SK-N-MC (cell line): Measurements from ENCODE around the gene SUN1.

Experiments used
- DNase-seq: peaks from one replicate; pipeline ENCODE4 v3.0.0-alpha.2; 2011; ENCODE audit warnings: low read depth, low spot score
- H3K27ac ChIP-seq: fragments of 200-600 bp; sonication (generic); 2 replicates; pipeline ENCODE4 v1.5.1; 2016; ENCODE audit warnings: mixed run types
- H3K36me3 ChIP-seq: fragments of 200-600 bp; sonication (generic); 2 replicates; pipeline ENCODE4 v1.6.1; 2017; ENCODE audit warnings: antibody characterized with exemption, low read length, mixed read lengths; ENCODE audit not compliant: insufficient read depth
- H3K4me3 ChIP-seq: fragments of 200-600 bp; sonication (generic); 2 replicates; pipeline ENCODE4 v1.5.1; 2016
- H3K9ac ChIP-seq: fragments of 200-600 bp; sonication (generic); 2 replicates; pipeline ENCODE4 v1.8.0; 2017; ENCODE audit warnings: mixed run types, mixed read lengths; ENCODE audit not compliant: insufficient read length
- H3K9me3 ChIP-seq: fragments of 200-600 bp; sonication (generic); 2 replicates; pipeline ENCODE4 v1.6.1; 2017; ENCODE audit warnings: low read depth, mild to moderate bottlenecking, antibody characterized with exemption, low read length, moderate library complexity, mixed read lengths
- EZH2 ChIP-seq: fragments of 200-600 bp; sonication (generic); IDR thresholded peaks from one replicate; pipeline ENCODE4 v1.6.1; 2017; ENCODE audit warnings: antibody characterized with exemption
- FOXP2 ChIP-seq: optimal IDR thresholded peaks from 2 replicates; pipeline ENCODE3; 2011; ENCODE audit warnings: mild to moderate bottlenecking, moderate library complexity; ENCODE audit not compliant: insufficient read depth; ENCODE audit errors: extremely low read length, control extremely low read depth
- POLR2AphosphoS5 ChIP-seq: IDR thresholded peaks from 2 replicates; pipeline ENCODE4 v1.6.1; 2012; ENCODE audit warnings: mild to moderate bottlenecking, low read depth, low read length, borderline replicate concordance

Gene SUN1

GRCh38 chr7:837001-837400 lies 4.7 kb downstream of the SUN1 start:
- H3K9me3 ChIP-seq: no peaks in the 10 kb centered on the region
- no peak overlapping the region for H3K27ac ChIP-seq
- TF ChIP-seq EZH2 (no peak), POLR2AphosphoS5 (no peak), FOXP2 (no peak)
- no peak for DNase-seq
- no peak overlapping the region for H3K9ac ChIP-seq
- H3K36me3 ChIP-seq: peaks cover 14% of the 10 kb centered on the region; the same call in 1 of the 2 replicates
- H3K4me3 ChIP-seq: no peak overlapping the region

GRCh38 chr7:840001-840600 lies 7.8 kb downstream of the SUN1 start:
- no peak overlapping the region for H3K9ac ChIP-seq
- H3K9me3 ChIP-seq: no peaks in the 10 kb centered on the region
- no peak for TF ChIP-seq EZH2
- TF ChIP-seq POLR2AphosphoS5: no peak
- TF ChIP-seq FOXP2: no peak
- no peak overlapping the region for H3K27ac ChIP-seq
- no peak for DNase-seq
- peaks cover 38% of the 10 kb centered on the region for H3K36me3 ChIP-seq
- no peak overlapping the region for H3K4me3 ChIP-seq

- H3K9me3 ChIP-seq: no peaks in the 10 kb centered on the region
- H3K36me3 ChIP-seq: peaks cover 38% of the 10 kb centered on the region
- H3K4me3 ChIP-seq: no peak overlapping the region
- H3K9ac ChIP-seq: no peak overlapping the region
- H3K27ac ChIP-seq: no peak overlapping the region
- DNase-seq: no peak
- TF ChIP-seq FOXP2 (no peak), POLR2AphosphoS5 (no peak), EZH2 (no peak)
Measured at GRCh38 chr7:841943-842342, 9.7 kb downstream of the SUN1 start.

GRCh38 chr7:842431-843031 lies 10.3 kb downstream of the SUN1 start:
- Histone ChIP-seq H3K9me3 (no peaks in the 10 kb centered on the region), H3K4me3 (no peak overlapping the region), H3K27ac (no peak overlapping the region), H3K9ac (no peak overlapping the region), H3K36me3 (peaks cover 38% of the 10 kb centered on the region)
- no peak for DNase-seq
- TF ChIP-seq POLR2AphosphoS5 (no peak), FOXP2 (no peak), EZH2 (no peak)

- TF ChIP-seq EZH2: no peak
- no peak for TF ChIP-seq POLR2AphosphoS5
- no peak for TF ChIP-seq FOXP2
- DNase-seq: no peak
- Histone ChIP-seq H3K4me3 (no peak overlapping the region), H3K9me3 (no peaks in the 10 kb centered on the region), H3K27ac (no peak overlapping the region), H3K36me3 (peaks cover 38% of the 10 kb centered on the region), H3K9ac (no peak overlapping the region)
Measured at GRCh38 chr7:843230-843629, 11.0 kb downstream of the SUN1 start.

GRCh38 chr7:844043-844442 lies 11.8 kb downstream of the SUN1 start:
- no peaks in the 10 kb centered on the region for H3K9me3 ChIP-seq
- TF ChIP-seq POLR2AphosphoS5 (no peak), FOXP2 (no peak), EZH2 (no peak)
- no peak overlapping the region for H3K4me3 ChIP-seq
- DNase-seq: no peak
- H3K36me3 ChIP-seq: peaks cover 43% of the 10 kb centered on the region
- no peak overlapping the region for H3K9ac ChIP-seq
- H3K27ac ChIP-seq: no peak overlapping the region

GRCh38 chr7:844514-844913 lies 12.2 kb downstream of the SUN1 start:
- Histone ChIP-seq H3K36me3 (peaks cover 47% of the 10 kb centered on the region), H3K4me3 (no peak overlapping the region), H3K9ac (no peak overlapping the region), H3K9me3 (no peaks in the 10 kb centered on the region), H3K27ac (no peak overlapping the region)
- TF ChIP-seq POLR2AphosphoS5 (no peak), EZH2 (no peak), FOXP2 (no peak)
- DNase-seq: no peak

GRCh38 chr7:845091-845490 lies 12.8 kb downstream of the SUN1 start:
- DNase-seq: no peak
- no peaks in the 10 kb centered on the region for H3K9me3 ChIP-seq
- no peak overlapping the region for H3K9ac ChIP-seq
- no peak overlapping the region for H3K27ac ChIP-seq
- H3K4me3 ChIP-seq: no peak overlapping the region
- peaks cover 48% of the 10 kb centered on the region for H3K36me3 ChIP-seq
- TF ChIP-seq POLR2AphosphoS5: no peak
- no peak for TF ChIP-seq FOXP2
- TF ChIP-seq EZH2: no peak
